ENCODE results near the gene GNAT2. TPM values are rescaled to one million over a fixed set of nuclear protein-coding genes. Genes with fewer than 3 reads are reported as not detected.

GNAT2 gene
- total RNA-seq, 1 donor, result 0.43 TPM

- peak; percentile 74 for DNase-seq (ENCODE audit: low read depth)
- no peak overlapping the region for H3K4me3 ChIP-seq (ENCODE audit: low read depth, low read length)
- TF ChIP-seq, protein P1, sequence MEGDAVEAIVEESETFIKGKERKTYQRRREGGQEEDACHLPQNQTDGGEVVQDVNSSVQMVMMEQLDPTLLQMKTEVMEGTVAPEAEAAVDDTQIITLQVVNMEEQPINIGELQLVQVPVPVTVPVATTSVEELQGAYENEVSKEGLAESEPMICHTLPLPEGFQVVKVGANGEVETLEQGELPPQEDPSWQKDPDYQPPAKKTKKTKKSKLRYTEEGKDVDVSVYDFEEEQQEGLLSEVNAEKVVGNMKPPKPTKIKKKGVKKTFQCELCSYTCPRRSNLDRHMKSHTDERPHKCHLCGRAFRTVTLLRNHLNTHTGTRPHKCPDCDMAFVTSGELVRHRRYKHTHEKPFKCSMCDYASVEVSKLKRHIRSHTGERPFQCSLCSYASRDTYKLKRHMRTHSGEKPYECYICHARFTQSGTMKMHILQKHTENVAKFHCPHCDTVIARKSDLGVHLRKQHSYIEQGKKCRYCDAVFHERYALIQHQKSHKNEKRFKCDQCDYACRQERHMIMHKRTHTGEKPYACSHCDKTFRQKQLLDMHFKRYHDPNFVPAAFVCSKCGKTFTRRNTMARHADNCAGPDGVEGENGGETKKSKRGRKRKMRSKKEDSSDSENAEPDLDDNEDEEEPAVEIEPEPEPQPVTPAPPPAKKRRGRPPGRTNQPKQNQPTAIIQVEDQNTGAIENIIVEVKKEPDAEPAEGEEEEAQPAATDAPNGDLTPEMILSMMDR (IDR thresholded peaks at IDR 0.05; ENCODE audit: insufficient read depth, low read depth, low read length), result peak; percentile 94
Measured at GRCh38 chr1:109643385-109644230, 24.2 kb upstream of the GNAT2 start.

DNA sequence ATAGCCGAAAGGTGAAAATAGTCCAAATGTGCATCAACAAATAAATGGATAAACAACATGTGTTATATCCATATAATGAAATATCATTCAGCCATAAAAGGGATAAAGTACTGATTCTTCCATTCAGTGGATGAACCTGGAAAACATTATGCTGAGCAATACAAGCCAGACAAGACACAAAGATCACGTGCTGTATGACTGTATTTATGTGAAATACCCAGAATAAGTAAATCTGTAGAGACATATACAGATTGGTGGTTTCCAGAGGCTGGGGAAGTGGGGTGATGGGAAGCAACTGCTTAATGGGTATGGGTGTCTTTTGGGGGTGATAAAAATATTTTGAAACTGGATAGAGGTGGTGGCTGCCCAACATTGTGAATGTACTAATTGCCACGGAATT, 23.2 kb upstream of the GNAT2 start:
- TF ChIP-seq, protein P1 (IDR thresholded peaks at IDR 0.05; ENCODE audit: insufficient read depth, low read depth, low read length), result no peak
- no peak for DNase-seq (ENCODE audit: low read depth)
- H3K4me3 ChIP-seq (ENCODE audit: low read depth, low read length), result no peak overlapping the region

DNA sequence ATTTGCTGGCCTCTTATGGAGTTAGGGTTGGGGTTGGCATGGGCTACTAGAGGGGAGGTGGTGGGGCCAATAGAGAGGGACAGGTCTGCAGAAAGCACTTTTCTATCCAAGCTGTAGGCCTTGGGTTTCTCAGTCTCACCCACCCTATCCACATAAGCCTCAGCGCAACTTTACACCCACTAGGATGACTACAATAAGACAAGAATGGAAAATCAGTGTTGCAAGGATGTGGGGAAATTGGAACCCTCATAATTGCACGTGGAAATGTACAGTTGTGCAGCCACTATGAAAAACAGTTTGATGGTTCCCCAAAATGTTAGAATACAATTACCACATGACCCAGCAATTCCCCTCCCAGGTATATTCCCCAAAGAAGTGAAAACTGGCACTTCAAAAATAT, 22.4 kb upstream of the GNAT2 start:
- TF ChIP-seq, protein P1 (IDR thresholded peaks at IDR 0.05; ENCODE audit: insufficient read depth, low read depth, low read length), result no peak
- H3K4me3 ChIP-seq (ENCODE audit: low read depth, low read length), result no peak overlapping the region
- no peak for DNase-seq (ENCODE audit: low read depth)

- no peak overlapping the region for H3K4me3 ChIP-seq (ENCODE audit: low read depth, low read length)
- TF ChIP-seq, protein P1 (IDR thresholded peaks at IDR 0.05; ENCODE audit: insufficient read depth, low read depth, low read length), result no peak
- DNase-seq (ENCODE audit: low read depth), result no peak
Measured at GRCh38 chr1:109641078-109641740, 21.8 kb upstream of the GNAT2 start.

DNA sequence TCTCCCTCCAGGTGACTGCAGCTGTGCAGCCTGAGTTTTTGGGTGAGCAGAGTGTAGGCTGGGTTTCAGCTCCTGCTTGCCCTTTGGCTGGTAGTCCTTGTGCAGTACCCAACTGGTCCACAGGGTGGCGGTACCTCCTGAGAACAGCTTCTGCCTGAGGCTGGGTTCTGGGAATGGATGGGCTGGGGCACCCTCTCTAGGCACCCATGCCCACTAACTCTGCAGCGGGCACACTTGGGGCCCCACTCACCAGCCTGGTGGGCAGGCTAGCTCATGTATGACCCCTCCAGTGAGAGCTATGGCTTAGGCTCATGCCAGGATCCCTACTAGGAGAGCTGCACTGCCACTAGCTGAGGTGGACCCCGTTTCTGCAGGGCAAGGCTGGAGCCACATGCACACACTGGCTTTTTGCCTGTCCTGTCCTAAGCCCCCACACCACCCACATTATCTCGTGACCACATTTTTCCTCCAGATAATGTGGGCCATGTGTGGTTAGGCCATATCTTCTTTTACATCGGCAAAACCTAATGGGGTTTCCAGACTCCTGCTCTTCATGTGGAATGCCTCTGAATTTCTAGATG, 21.0 kb upstream of the GNAT2 start:
- TF ChIP-seq, protein P1 (IDR thresholded peaks at IDR 0.05; ENCODE audit: insufficient read depth, low read depth, low read length), result peak; percentile 92
- H3K4me3 ChIP-seq (ENCODE audit: low read depth, low read length), result no peak overlapping the region
- DNase-seq (ENCODE audit: low read depth), result peak; percentile 70

DNA sequence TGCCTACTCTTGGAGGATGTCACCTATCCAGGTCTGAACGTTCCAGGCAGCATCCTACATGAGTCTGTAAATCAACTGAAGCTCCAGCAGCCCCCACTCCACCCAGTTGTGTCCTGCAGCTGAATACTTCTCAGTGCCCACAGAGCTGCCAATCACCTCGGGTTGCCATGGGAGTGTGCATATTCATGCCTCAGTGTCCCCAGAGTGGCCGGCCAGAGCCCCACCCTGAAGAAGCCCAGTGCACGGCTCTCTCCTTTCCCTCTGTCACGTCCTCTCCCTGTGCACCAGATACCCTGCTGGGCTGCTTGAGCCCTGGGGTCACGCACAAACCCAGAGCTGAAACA, 20.4 kb upstream of the GNAT2 start:
- DNase-seq (ENCODE audit: low read depth), result no peak
- TF ChIP-seq, protein P1 (IDR thresholded peaks at IDR 0.05; ENCODE audit: insufficient read depth, low read depth, low read length), result no peak
- no peak overlapping the region for H3K4me3 ChIP-seq (ENCODE audit: low read depth, low read length)

Measured in fibroblast of villous mesenchyme (primary cell).